GM19324 (cell line): ENCODE results near the gene DAD1.
"Not testable (repeated sequence)": the region's sequence is repeated elsewhere in the genome, so short reads cannot be mapped to it uniquely, and the experiment has no call there.

Experiments used
- ATAC-seq: cut with Tn5 transposase; IDR thresholded peaks from one replicate; pipeline ENCODE4 v1.9.1; 2021; ENCODE audit warnings: mild to moderate bottlenecking, moderate library complexity; ENCODE audit not compliant: unreplicated experiment, low FRiP score

DAD1 gene

DNA sequence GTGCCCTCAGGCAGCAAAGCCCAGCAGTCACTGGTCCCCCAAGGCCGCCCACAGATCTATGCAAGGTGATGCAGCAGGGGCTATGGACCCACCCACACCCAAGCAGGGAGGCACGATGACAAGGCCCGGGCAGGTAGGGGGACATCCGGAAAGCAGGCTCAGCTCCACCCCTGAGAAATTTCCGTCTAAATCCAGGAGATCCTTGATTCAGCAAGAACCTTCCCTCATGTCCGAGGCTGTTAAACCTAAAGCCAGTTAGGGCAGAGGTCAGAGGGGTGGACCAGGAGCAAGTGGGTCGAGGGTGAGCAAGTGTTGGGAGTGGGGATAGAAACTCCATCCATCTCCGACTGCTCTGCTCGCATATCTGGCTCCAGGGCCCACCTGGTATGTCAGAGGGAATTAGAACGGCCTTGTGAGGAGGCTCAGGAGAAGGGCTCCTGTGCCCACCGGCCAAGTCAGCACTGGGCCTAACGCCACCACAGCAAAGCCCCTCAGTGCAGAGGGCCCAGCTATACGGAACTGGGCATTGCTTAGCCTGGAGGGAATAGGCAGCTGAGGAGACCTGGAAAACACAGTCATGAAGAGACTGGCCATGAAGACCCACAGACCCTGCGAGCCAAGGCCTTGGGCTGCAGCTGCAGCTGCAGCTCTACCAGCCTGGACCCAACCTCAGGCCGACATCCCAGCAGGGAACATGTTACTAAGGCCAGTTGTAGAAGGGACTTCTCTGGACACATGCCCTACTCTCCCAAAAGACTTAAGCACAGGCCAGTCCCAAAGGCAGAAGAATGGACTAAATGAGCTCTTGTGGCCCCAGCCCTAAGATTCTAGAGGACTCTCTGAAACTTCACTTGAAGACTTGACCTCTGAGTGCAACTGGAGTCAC lies 34.3 kb downstream of the DAD1 start:
- ATAC-seq, result no peak

GRCh38 chr14:22553861-22554497 lies 35.0 kb downstream of the DAD1 start:
- not testable (repeated sequence) for ATAC-seq

DNA sequence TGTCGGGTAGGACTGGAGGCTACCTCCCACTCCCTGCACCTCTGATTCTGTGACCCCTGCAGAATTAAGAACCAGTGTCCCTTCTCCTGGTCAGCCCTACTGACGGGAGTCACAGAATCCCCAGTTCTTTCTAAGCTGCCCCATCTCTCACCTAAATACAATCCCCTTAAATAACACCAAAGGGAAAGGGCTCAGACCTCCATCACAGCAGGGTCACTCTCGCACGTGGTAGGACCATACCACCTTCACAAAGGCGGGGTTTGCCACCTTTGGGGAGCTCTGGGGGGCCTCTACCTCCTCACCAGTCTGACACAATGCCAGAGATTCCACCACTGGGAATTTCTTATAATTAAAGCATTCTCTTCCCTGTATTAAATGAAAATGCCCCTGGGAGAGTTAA lies 35.6 kb downstream of the DAD1 start:
- ATAC-seq, result no peak

- ATAC-seq, result no peak
These were observed 36.3 kb downstream of the DAD1 start for GRCh38 chr14:22552827-22553076.

DNA sequence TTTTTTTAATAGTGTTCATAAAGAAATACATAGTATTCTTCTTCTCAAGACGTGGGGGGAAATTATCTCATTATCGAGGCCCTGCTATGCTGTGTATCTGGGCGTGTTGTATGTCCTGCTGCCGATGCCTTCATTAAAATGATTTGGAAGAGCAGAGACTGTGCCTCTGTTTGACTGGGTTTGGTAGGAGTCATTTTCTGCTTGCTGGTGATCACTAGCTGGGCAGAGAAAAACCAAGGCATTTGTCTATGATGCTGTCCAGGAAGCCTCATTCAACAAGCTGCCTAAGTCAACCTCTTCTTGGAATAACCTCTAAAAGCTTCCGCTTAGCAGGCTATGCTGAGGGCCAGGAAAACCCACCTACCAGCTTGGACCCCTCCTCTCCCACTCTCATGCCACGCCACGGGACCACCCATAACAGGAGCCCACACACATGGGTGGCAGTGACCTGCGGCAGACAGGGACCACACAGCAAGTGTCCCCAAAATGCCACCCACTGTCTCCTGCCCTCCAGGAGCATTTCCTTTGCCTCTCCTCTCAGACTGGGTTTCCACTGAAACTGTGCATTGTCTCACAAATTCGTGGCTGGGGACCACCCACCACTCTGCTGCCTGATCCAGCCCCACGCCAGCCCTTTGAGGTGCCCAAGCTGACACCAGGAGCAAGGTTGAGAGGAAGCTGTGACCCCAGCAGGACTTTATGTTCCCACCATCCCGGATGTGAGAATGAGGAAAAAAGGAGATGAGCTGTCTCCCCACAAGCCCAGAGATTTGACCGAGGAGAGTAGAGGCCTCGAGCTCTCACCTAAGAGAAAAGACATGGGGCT lies 36.8 kb downstream of the DAD1 start:
- no peak for ATAC-seq

DNA sequence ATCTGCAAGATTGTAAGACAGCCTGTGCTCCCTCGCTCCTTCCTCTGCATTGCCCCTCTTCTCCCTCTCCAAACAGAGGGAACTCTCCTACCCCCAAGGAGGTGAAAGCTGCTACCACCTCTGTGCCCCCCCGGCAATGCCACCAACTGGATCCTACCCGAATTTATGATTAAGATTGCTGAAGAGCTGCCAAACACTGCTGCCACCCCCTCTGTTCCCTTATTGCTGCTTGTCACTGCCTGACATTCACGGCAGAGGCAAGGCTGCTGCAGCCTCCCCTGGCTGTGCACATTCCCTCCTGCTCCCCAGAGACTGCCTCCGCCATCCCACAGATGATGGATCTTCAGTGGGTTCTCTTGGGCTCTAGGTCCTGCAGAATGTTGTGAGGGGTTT lies 37.4 kb downstream of the DAD1 start:
- ATAC-seq, result no peak

DNA sequence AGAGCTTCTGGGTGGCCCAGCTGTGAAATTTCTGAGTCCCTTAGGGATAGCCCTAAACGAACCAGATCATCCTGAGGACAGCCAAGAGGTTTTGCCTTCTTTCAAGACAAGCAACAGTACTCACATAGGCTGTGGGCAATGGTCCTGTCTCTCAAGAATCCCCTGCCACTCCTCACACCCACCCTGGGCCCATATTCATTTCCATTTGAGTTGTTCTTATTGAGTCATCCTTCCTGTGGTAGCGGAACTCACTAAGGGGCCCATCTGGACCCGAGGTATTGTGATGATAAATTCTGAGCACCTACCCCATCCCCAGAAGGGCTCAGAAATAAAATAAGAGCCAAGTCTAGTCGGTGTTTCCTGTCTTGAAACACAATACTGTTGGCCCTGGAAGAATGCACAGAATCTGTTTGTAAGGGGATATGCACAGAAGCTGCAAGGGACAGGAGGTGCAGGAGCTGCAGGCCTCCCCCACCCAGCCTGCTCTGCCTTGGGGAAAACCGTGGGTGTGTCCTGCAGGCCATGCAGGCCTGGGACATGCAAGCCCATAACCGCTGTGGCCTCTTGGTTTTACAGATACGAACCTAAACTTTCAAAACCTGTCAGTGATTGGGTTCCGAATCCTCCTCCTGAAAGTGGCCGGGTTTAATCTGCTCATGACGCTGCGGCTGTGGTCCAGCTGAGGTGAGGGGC lies 38.9 kb downstream of the DAD1 start:
- no peak for ATAC-seq

GRCh38 chr14:22549324-22549962 lies 39.6 kb downstream of the DAD1 start:
- no peak for ATAC-seq

GRCh38 chr14:22547948-22548750 lies 40.9 kb downstream of the DAD1 start:
- no peak for ATAC-seq

DNA sequence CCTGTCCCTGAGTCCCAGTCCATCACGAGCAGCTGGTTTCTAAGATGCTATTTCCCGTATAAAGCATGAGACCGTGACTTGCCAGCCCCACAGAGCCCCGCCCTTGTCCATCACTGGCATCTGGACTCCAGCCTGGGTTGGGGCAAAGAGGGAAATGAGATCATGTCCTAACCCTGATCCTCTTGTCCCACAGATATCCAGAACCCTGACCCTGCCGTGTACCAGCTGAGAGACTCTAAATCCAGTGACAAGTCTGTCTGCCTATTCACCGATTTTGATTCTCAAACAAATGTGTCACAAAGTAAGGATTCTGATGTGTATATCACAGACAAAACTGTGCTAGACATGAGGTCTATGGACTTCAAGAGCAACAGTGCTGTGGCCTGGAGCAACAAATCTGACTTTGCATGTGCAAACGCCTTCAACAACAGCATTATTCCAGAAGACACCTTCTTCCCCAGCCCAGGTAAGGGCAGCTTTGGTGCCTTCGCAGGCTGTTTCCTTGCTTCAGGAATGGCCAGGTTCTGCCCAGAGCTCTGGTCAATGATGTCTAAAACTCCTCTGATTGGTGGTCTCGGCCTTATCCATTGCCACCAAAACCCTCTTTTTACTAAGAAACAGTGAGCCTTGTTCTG lies 41.6 kb downstream of the DAD1 start:
- ATAC-seq, result no peak

GRCh38 chr14:22546722-22547071 lies 42.3 kb downstream of the DAD1 start:
- no peak for ATAC-seq

- no peak for ATAC-seq
These were observed 42.9 kb downstream of the DAD1 start for GRCh38 chr14:22545842-22546721.

GRCh38 chr14:22544881-22545420 lies 44.1 kb downstream of the DAD1 start:
- no peak for ATAC-seq

- ATAC-seq, result no peak
These were observed 44.6 kb downstream of the DAD1 start for GRCh38 chr14:22544406-22544805.

DNA sequence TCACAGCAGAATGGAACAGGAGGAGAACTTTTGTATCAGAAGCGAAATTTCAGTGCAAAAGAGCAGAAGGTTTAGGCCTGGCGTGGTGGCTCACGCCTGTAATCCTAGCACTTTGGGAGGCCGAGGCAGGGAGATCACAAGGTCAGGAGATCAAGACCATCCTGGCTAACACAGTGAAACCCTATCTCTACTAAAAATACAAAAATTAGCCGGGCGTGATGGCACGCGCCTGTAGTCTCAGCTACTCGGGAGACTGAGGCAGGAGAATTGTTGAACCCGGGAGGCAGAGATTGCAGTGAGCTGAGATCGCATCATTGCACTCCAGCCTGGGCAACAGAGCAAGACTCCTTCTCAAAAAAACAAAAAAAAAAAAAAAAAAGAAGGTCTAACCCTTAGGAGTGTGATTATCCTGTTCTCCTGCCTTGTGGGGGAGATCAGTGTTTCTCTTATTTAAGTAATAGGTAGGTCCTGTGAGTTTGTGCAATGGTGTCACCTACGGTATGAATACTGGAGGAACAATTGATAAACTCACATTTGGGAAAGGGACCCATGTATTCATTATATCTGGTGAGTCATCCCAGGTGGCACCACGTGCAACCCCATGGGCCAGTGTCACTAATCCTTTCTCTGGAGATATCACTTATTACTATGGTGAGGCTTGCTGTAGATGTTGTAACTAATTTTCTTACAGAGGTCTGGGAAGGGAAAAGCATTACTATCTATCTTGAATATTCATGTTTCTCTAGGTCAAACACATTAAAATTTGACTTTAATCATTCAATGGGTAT lies 45.3 kb downstream of the DAD1 start:
- not testable (repeated sequence) for ATAC-seq

DNA sequence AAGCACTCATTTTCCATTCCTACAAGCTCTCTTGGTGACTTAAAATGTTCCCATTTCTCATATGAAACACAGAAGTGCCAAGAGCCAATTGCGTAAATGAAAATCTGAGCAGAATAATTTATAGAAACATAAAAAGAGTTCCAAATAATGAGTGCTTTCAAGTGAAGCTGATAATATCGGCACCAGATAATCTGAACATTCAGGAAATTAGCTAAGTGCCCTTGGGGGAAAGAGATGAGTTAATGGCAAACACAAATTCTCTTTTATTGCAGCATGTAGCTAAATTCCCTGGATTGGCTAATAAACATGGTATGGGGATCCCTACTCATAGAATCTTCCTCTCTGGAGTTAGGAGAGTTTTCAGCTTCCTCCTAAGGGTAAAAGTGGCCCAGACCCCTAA lies 46.7 kb downstream of the DAD1 start:
- no peak for ATAC-seq

- no peak for ATAC-seq
These were observed 47.3 kb downstream of the DAD1 start for GRCh38 chr14:22541721-22542120.
